ENCODE data around the gene PLPP3.
A peak's percentile ranks its signal among the peaks of the same experiment; 100 is the strongest.

PLPP3 gene

GRCh38 chr1:56493826-56494225 lies 85.5 kb downstream of the PLPP3 start:
- no peak for DNase-seq

- no peak for DNase-seq
Observed at GRCh38 chr1:56491441-56491840, 87.9 kb downstream of the PLPP3 start.

GRCh38 chr1:56490619-56491018 lies 88.7 kb downstream of the PLPP3 start:
- no peak for DNase-seq

- no peak for DNase-seq
Observed at GRCh38 chr1:56489695-56490094, 89.7 kb downstream of the PLPP3 start.

- no peak for DNase-seq
Observed at GRCh38 chr1:56484695-56485094, 94.7 kb downstream of the PLPP3 start.

GRCh38 chr1:56483104-56483503 lies 96.3 kb downstream of the PLPP3 start:
- DNase-seq: no peak

- DNase-seq: no peak
Observed at GRCh38 chr1:56482486-56482885, 96.9 kb downstream of the PLPP3 start.

- DNase-seq: no peak
Observed at GRCh38 chr1:56481140-56481694, 98.1 kb downstream of the PLPP3 start.

- no peak for DNase-seq
Observed at GRCh38 chr1:56478734-56479133, 100.6 kb downstream of the PLPP3 start.

GRCh38 chr1:56477164-56478111 lies 101.9 kb downstream of the PLPP3 start:
- no peak for DNase-seq

- no peak for DNase-seq
Observed at GRCh38 chr1:56473582-56474270, 105.6 kb downstream of the PLPP3 start.

GRCh38 chr1:56472860-56473259 lies 106.5 kb downstream of the PLPP3 start:
- peak; percentile 8 for DNase-seq

GRCh38 chr1:56469640-56470371 lies 109.6 kb downstream of the PLPP3 start:
- DNase-seq: no peak

- no peak for DNase-seq
Observed at GRCh38 chr1:56468518-56468917, 110.8 kb downstream of the PLPP3 start.

GRCh38 chr1:56466538-56466937 lies 112.8 kb downstream of the PLPP3 start:
- no peak for DNase-seq

- DNase-seq: no peak
Observed at GRCh38 chr1:56464294-56464693, 115.1 kb downstream of the PLPP3 start.

- DNase-seq: no peak
Observed at GRCh38 chr1:56463376-56463775, 116.0 kb downstream of the PLPP3 start.

GRCh38 chr1:56462209-56462608 lies 117.2 kb downstream of the PLPP3 start:
- DNase-seq: no peak

GRCh38 chr1:56461158-56462127 lies 117.9 kb downstream of the PLPP3 start:
- no peak for DNase-seq

GRCh38 chr1:56459260-56459659 lies 120.1 kb downstream of the PLPP3 start:
- no peak for DNase-seq

- no peak for DNase-seq
Observed at GRCh38 chr1:56457756-56458375, 121.5 kb downstream of the PLPP3 start.
